Measurements from ENCODE around the gene JARID2.

DNA sequence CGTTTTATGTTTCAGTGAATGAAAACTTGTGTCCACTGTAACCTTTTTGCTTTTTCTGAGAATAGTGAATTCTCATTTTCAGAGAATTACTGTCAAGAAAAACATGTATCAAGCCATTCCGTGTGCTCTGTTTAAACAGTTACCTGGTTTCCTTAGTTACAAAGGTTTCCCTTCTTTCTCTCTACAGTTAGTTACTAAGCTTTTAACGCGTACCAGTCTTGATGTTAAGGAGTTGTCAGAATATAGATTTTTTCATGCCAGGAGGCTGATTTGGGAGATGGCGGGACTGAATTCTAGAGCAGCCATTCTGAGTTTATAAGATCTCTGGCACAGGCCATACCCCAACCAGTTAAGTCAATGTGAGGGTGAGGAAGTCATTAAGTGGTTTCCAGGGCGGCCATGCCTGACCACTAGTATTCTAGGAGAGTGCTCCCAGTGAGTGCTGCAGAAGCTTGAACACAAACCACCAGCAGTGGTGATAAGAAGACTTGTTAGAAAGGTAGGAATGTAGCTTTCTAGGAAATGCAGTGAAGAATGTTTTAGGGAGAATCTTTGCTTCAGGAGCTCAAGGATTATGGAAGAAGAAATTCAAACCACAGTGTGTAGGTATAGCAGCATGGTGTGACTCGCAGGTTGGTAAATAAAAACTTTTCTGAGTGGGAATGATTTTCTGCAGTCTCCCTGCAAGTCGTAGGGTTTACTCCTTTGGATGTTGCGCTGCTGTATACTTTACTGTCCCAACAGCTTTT, 112.9 kb downstream of the JARID2 start:
- TF ChIP-seq NFE2L1 (CRISPR knock-in tag; IDR thresholded peaks at IDR 0.05) (no peak), JUN (CRISPR knock-in tag; IDR thresholded peaks at IDR 0.05) (no peak), ELF4 (CRISPR knock-in tag; IDR thresholded peaks at IDR 0.05; ENCODE audit: low read depth) (no peak), ZNF416 (CRISPR knock-in tag; IDR thresholded peaks at IDR 0.05) (no peak), ATF1 (CRISPR knock-in tag; IDR thresholded peaks at IDR 0.05) (no peak), ESRRA (CRISPR knock-in tag; IDR thresholded peaks at IDR 0.05; ENCODE audit: borderline replicate concordance) (no peak), SP1 (CRISPR knock-in tag; conservative IDR thresholded peaks at IDR 0.05) (no peak)
- TF ChIP-seq, protein P1, sequence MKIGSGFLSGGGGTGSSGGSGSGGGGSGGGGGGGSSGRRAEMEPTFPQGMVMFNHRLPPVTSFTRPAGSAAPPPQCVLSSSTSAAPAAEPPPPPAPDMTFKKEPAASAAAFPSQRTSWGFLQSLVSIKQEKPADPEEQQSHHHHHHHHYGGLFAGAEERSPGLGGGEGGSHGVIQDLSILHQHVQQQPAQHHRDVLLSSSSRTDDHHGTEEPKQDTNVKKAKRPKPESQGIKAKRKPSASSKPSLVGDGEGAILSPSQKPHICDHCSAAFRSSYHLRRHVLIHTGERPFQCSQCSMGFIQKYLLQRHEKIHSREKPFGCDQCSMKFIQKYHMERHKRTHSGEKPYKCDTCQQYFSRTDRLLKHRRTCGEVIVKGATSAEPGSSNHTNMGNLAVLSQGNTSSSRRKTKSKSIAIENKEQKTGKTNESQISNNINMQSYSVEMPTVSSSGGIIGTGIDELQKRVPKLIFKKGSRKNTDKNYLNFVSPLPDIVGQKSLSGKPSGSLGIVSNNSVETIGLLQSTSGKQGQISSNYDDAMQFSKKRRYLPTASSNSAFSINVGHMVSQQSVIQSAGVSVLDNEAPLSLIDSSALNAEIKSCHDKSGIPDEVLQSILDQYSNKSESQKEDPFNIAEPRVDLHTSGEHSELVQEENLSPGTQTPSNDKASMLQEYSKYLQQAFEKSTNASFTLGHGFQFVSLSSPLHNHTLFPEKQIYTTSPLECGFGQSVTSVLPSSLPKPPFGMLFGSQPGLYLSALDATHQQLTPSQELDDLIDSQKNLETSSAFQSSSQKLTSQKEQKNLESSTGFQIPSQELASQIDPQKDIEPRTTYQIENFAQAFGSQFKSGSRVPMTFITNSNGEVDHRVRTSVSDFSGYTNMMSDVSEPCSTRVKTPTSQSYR (CRISPR knock-in tag; IDR thresholded peaks at IDR 0.05), result no peak
- TF ChIP-seq, protein P2, sequence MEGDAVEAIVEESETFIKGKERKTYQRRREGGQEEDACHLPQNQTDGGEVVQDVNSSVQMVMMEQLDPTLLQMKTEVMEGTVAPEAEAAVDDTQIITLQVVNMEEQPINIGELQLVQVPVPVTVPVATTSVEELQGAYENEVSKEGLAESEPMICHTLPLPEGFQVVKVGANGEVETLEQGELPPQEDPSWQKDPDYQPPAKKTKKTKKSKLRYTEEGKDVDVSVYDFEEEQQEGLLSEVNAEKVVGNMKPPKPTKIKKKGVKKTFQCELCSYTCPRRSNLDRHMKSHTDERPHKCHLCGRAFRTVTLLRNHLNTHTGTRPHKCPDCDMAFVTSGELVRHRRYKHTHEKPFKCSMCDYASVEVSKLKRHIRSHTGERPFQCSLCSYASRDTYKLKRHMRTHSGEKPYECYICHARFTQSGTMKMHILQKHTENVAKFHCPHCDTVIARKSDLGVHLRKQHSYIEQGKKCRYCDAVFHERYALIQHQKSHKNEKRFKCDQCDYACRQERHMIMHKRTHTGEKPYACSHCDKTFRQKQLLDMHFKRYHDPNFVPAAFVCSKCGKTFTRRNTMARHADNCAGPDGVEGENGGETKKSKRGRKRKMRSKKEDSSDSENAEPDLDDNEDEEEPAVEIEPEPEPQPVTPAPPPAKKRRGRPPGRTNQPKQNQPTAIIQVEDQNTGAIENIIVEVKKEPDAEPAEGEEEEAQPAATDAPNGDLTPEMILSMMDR (IDR thresholded peaks at IDR 0.05), result no peak
- TF ChIP-seq, protein P3, sequence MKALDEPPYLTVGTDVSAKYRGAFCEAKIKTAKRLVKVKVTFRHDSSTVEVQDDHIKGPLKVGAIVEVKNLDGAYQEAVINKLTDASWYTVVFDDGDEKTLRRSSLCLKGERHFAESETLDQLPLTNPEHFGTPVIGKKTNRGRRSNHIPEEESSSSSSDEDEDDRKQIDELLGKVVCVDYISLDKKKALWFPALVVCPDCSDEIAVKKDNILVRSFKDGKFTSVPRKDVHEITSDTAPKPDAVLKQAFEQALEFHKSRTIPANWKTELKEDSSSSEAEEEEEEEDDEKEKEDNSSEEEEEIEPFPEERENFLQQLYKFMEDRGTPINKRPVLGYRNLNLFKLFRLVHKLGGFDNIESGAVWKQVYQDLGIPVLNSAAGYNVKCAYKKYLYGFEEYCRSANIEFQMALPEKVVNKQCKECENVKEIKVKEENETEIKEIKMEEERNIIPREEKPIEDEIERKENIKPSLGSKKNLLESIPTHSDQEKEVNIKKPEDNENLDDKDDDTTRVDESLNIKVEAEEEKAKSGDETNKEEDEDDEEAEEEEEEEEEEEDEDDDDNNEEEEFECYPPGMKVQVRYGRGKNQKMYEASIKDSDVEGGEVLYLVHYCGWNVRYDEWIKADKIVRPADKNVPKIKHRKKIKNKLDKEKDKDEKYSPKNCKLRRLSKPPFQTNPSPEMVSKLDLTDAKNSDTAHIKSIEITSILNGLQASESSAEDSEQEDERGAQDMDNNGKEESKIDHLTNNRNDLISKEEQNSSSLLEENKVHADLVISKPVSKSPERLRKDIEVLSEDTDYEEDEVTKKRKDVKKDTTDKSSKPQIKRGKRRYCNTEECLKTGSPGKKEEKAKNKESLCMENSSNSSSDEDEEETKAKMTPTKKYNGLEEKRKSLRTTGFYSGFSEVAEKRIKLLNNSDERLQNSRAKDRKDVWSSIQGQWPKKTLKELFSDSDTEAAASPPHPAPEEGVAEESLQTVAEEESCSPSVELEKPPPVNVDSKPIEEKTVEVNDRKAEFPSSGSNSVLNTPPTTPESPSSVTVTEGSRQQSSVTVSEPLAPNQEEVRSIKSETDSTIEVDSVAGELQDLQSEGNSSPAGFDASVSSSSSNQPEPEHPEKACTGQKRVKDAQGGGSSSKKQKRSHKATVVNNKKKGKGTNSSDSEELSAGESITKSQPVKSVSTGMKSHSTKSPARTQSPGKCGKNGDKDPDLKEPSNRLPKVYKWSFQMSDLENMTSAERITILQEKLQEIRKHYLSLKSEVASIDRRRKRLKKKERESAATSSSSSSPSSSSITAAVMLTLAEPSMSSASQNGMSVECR (CRISPR knock-in tag; IDR thresholded peaks at IDR 0.05; ENCODE audit: borderline replicate concordance), result no peak
- TF ChIP-seq, protein P4, sequence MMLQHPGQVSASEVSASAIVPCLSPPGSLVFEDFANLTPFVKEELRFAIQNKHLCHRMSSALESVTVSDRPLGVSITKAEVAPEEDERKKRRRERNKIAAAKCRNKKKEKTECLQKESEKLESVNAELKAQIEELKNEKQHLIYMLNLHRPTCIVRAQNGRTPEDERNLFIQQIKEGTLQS (CRISPR knock-in tag; conservative IDR thresholded peaks at IDR 0.05), result no peak

All from WTC11 (cell line).